Panc1 (cell line): ENCODE data around the gene FIG4. TPM values are rescaled to one million over a fixed set of nuclear protein-coding genes. Genes with fewer than 3 reads are reported as not detected.

Source experiments
- ATAC-seq: fragments of 200-7000 bp; cut with Tn5 transposase; 2 replicates; pipeline ENCODE4 v1.9.1; 2020; ENCODE audit warnings: mild to moderate bottlenecking, moderate library complexity
- BruUV-seq: library from RNA; stranded (reverse); fragments of 400-500 nt; replicated peaks from 2 replicates; lab custom pipeline; 2021; lab: Mats Ljungman, UMichigan
- CTCF ChIA-PET: fragments of 300-600 bp; sonication (Branson Sonifier 250); formaldehyde crosslinking; loops from one replicate; lab custom pipeline; 2022; ENCODE audit warnings: antibody characterized with exemption; lab: Charles Lee
- POLR2A ChIA-PET: fragments of 300-600 bp; sonication (Branson Sonifier 250); formaldehyde crosslinking; loops from one replicate; lab custom pipeline; 2022; ENCODE audit warnings: antibody characterized with exemption; lab: Charles Lee
- DNase-seq: peaks from one replicate; pipeline ENCODE4 v3.0.0-alpha.2; 2010; ENCODE audit warnings: low read depth, low spot score
- H3K27ac ChIP-seq: 2 replicates; pipeline ENCODE4 v1.5.1; 2011; ENCODE audit warnings: mild to moderate bottlenecking, low read length, inconsistent platforms
- H3K27me3 ChIP-seq: fragments of 200-500 bp; sonication (Bioruptor generic); 2 replicates; pipeline ENCODE4 v1.6.0; 2014; ENCODE audit warnings: low read length, inconsistent platforms; ENCODE audit not compliant: control insufficient read depth, insufficient read depth
- H3K36me3 ChIP-seq: fragments of 200-500 bp; sonication (Bioruptor generic); 2 replicates; pipeline ENCODE4 v1.5.1; 2014; ENCODE audit warnings: inconsistent platforms, mild to moderate bottlenecking, low read length, moderate library complexity; ENCODE audit not compliant: control insufficient read depth, insufficient read depth
- H3K4me1 ChIP-seq: 2 replicates; pipeline ENCODE4 v1.5.1; 2011; ENCODE audit warnings: inconsistent platforms, mild to moderate bottlenecking, low read length, moderate library complexity; ENCODE audit not compliant: control insufficient read depth, insufficient read depth
- H3K4me3 ChIP-seq, 2 experiments: 2 replicates each; pipeline ENCODE4 v1.5.1; 2011 to 2012; ENCODE audit warnings: low read depth in 2 of 2, low read length in 2 of 2, mild to moderate bottlenecking in 2 of 2, inconsistent platforms in 1 of 2, moderate library complexity in 1 of 2
- H3K9me3 ChIP-seq: fragments of 200-500 bp; sonication (Bioruptor generic); 2 replicates; pipeline ENCODE4 v1.5.1; 2014; ENCODE audit warnings: low read depth, mild to moderate bottlenecking, inconsistent platforms, low read length, moderate library complexity; ENCODE audit not compliant: control insufficient read depth, insufficient read depth
- CTCF ChIP-seq: fragments of 450-650 bp; IDR thresholded peaks from 2 replicates; pipeline ENCODE4 v1.5.1; 2017; ENCODE audit warnings: mild to moderate bottlenecking
- POLR2AphosphoS5 ChIP-seq: IDR thresholded peaks from 2 replicates; pipeline ENCODE4 v1.6.1; 2012; ENCODE audit warnings: mild to moderate bottlenecking, low read depth, low read length, moderate library complexity
- REST ChIP-seq, 2 experiments: IDR thresholded peaks; 2 replicates each; pipeline ENCODE4 v1.6.1; 2011 to 2012; ENCODE audit warnings: low read depth in 2 of 2, control low read depth in 1 of 2, low read length in 1 of 2, mild to moderate bottlenecking in 1 of 2, moderate library complexity in 1 of 2; ENCODE audit not compliant: insufficient read depth in 1 of 2
- SIN3A ChIP-seq: IDR thresholded peaks from 2 replicates; pipeline ENCODE4 v1.6.1; 2012; ENCODE audit warnings: low read depth, mild to moderate bottlenecking, low read length, moderate library complexity, borderline replicate concordance; ENCODE audit not compliant: insufficient read depth
- TCF7L2 ChIP-seq: IDR thresholded peaks from 2 replicates; pipeline ENCODE4 v1.6.1; 2011; ENCODE audit warnings: mild to moderate bottlenecking, low read depth, low read length, inconsistent platforms
- in situ Hi-C: cut with HindIII; loops from 2 replicates; pipeline ENCODE4 v1.10.0; 2016; ENCODE audit warnings: low sequenced_read_pairs, low pct_unique_long_range_greater_than_20kb
- intact Hi-C: fragments of 100-400 bp; cut with micrococcal nuclease; formaldehyde crosslinking; loops from one replicate; pipeline ENCODE4 v1.10.0; 2022; ENCODE audit not compliant: unreplicated experiment
- total RNA-seq: library from RNA; stranded (reverse); gene quantifications from one replicate; pipeline ENCODE4 v1.2.1, GENCODE V29; 2021; ENCODE audit not compliant: unreplicated experiment

The FIG4 gene
- total RNA-seq, 1 experiment from 2014 or later: 19.0 TPM

- in situ Hi-C loops (no loop called here), intact Hi-C loops (no loop called here)
- H3K4me3 ChIP-seq: no peak overlapping the region
- H3K36me3 ChIP-seq: no peaks in the 10 kb centered on the region
- TF ChIP-seq REST (IDR thresholded peaks at IDR 0.05; ENCODE audit: insufficient read depth in 1 of 2, low read depth in 2 of 2, low read length in 1 of 2) (no peak), SIN3A (no peak), TCF7L2 (no peak), POLR2AphosphoS5 (no peak), CTCF (no peak)
- ChIA-PET POLR2A (interaction anchor here (0.7 kb wide), 1 partner anchor 225 kb away, joined by 11 read pairs; no protein-coding TSS in a partner anchor), CTCF (no interaction called here)
- H3K4me1 ChIP-seq: no peaks in the 10 kb centered on the region
- DNase-seq: no peak
- H3K27ac ChIP-seq: no peak overlapping the region
- BruUV-seq: no TSS peak
- no peak; the same call in 1 of the 2 replicates for ATAC-seq
- H3K9me3 ChIP-seq: no peaks in the 10 kb centered on the region
- H3K27me3 ChIP-seq: no peaks in the 10 kb centered on the region
These were observed 125.6 kb downstream of the FIG4 start for GRCh38 chr6:109816452-109817374.

GRCh38 chr6:109820706-109821350, 129.7 kb downstream of the FIG4 start:
- BruUV-seq: no TSS peak
- H3K9me3 ChIP-seq: no peaks in the 10 kb centered on the region
- no peaks in the 10 kb centered on the region for H3K36me3 ChIP-seq
- no peak overlapping the region for H3K4me3 ChIP-seq
- H3K27me3 ChIP-seq: no peaks in the 10 kb centered on the region
- ChIA-PET POLR2A (no interaction called here), CTCF (no interaction called here)
- H3K4me1 ChIP-seq: no peaks in the 10 kb centered on the region
- TF ChIP-seq CTCF (no peak), REST (IDR thresholded peaks at IDR 0.05; ENCODE audit: insufficient read depth in 1 of 2, low read depth in 2 of 2, low read length in 1 of 2) (no peak), SIN3A (no peak), POLR2AphosphoS5 (no peak), TCF7L2 (no peak)
- DNase-seq (no peak), ATAC-seq (no peak)
- intact Hi-C loops (no loop called here), in situ Hi-C loops (no loop called here)
- no peak overlapping the region for H3K27ac ChIP-seq
